ENCODE data around the gene AP2B1. TPM values are rescaled to one million over a fixed set of nuclear protein-coding genes. Genes with fewer than 3 reads are reported as not detected.

AP2B1 gene
- total RNA-seq, 6 donors from 2014 or later: 52.7 to 140 (median 101) TPM

- no peaks in the 10 kb centered on the region for H3K9me3 ChIP-seq
- peaks cover 0 to 6% (median 0%) of the 10 kb centered on the region in 4 donors for H3K36me3 ChIP-seq
- ATAC-seq (ENCODE audit: low FRiP score in 2 of 2) (no peak), DNase-seq (no peak)
- no peaks in the 10 kb centered on the region for H3K27me3 ChIP-seq
- H3K4me3 ChIP-seq: no peak overlapping the region
- no peak for TF ChIP-seq EP300 (IDR thresholded peaks at IDR 0.05)
- peaks cover 17 to 33% (median 25%) of the 10 kb centered on the region in 4 donors for H3K4me1 ChIP-seq
- no peak overlapping the region for H3K27ac ChIP-seq
- 66 to 73% methylated on average over 2 of the region's 2 CpGs for WGBS, 2 donors
Observed at GRCh38 chr17:35569405-35569804, 17.7 kb upstream of the AP2B1 start.

- DNase-seq (no peak), ATAC-seq (ENCODE audit: low FRiP score in 2 of 2) (no peak)
- Histone ChIP-seq H3K27ac (no peak overlapping the region), H3K9me3 (no peaks in the 10 kb centered on the region), H3K36me3 (peaks cover 0 to 20% (median 2%) of the 10 kb centered on the region in 4 donors), H3K4me1 (peaks cover 14 to 28% (median 21%) of the 10 kb centered on the region in 4 donors), H3K27me3 (no peaks in the 10 kb centered on the region), H3K4me3 (no peak overlapping the region)
- 90 to 93% methylated on average over 3 of the region's 3 CpGs for WGBS, 2 donors
- no peak for TF ChIP-seq EP300 (IDR thresholded peaks at IDR 0.05)
- no peak for TF ChIP-seq CTCF (IDR thresholded peaks at IDR 0.05)
- no peak for TF ChIP-seq POLR2AphosphoS5 (IDR thresholded peaks at IDR 0.05)
- TF ChIP-seq POLR2A (IDR thresholded peaks at IDR 0.05): no peak
Observed at GRCh38 chr17:35575759-35576158, 11.4 kb upstream of the AP2B1 start.

GRCh38 chr17:35577830-35578196, 9.3 kb upstream of the AP2B1 start:
- TF ChIP-seq POLR2AphosphoS5 (IDR thresholded peaks at IDR 0.05) (no peak), CTCF (IDR thresholded peaks at IDR 0.05) (no peak), EP300 (IDR thresholded peaks at IDR 0.05) (no peak), POLR2A (IDR thresholded peaks at IDR 0.05) (no peak)
- peaks cover 0 to 20% (median 2%) of the 10 kb centered on the region in 4 donors for H3K36me3 ChIP-seq
- H3K4me1 ChIP-seq: peaks cover 14 to 21% (median 18%) of the 10 kb centered on the region in 4 donors
- peak overlapping the region; percentile 56 to 75 (median 66) for H3K4me3 ChIP-seq
- ATAC-seq (ENCODE audit: low FRiP score in 2 of 2) (peak; percentile 28 to 48), DNase-seq (no peak)
- H3K27me3 ChIP-seq: no peaks in the 10 kb centered on the region
- peak overlapping the region; percentile 84 to 96 (median 87) for H3K27ac ChIP-seq
- 3 to 4% methylated on average over 8 of the region's 8 CpGs for WGBS, 2 donors
- H3K9me3 ChIP-seq: no peaks in the 10 kb centered on the region

- H3K4me1 ChIP-seq: peaks cover 14 to 21% (median 18%) of the 10 kb centered on the region in 4 donors
- peak within 1 kb of the TSS; percentile 56 to 75 (median 66) for H3K4me3 ChIP-seq
- TF ChIP-seq EP300 (IDR thresholded peaks at IDR 0.05): no peak
- TF ChIP-seq POLR2A (IDR thresholded peaks at IDR 0.05): peak in 3 of 4 donors; percentile 75 to 85 (median 76)
- no peak for TF ChIP-seq CTCF (IDR thresholded peaks at IDR 0.05)
- TF ChIP-seq POLR2AphosphoS5 (IDR thresholded peaks at IDR 0.05): peak; percentile 90
- H3K9me3 ChIP-seq: no peaks in the 10 kb centered on the region
- peak; percentile 85 to 94 for DNase-seq
- H3K27me3 ChIP-seq: no peaks in the 10 kb centered on the region
- ATAC-seq (ENCODE audit: low FRiP score in 2 of 2): peak; percentile 97 to 99
- peaks cover 0 to 20% (median 2%) of the 10 kb centered on the region in 4 donors for H3K36me3 ChIP-seq
- 0% methylated on average over 18 to 45 of the region's 45 CpGs for WGBS, 2 donors
- H3K27ac ChIP-seq: peak within 1 kb of the TSS; percentile 84 to 96 (median 87)
Observed at GRCh38 chr17:35578197-35578928, 8.8 kb upstream of the AP2B1 start, which contains the start of gene PEX12. PEX12 (minus strand) TSS chr17:35578571; CDS start chr17:35578021, 550 bp downstream.

GRCh38 chr17:35578929-35579432, 8.1 kb upstream of the AP2B1 start:
- TF ChIP-seq EP300 (IDR thresholded peaks at IDR 0.05) (no peak), POLR2A (IDR thresholded peaks at IDR 0.05) (no peak), POLR2AphosphoS5 (IDR thresholded peaks at IDR 0.05) (no peak), CTCF (IDR thresholded peaks at IDR 0.05) (no peak)
- WGBS, 2 donors: 1 to 5% methylated on average over 11 of the region's 11 CpGs
- Histone ChIP-seq H3K27ac (peak overlapping the region; percentile 84 to 96 (median 87)), H3K4me3 (peak overlapping the region; percentile 56 to 75 (median 66)), H3K4me1 (peaks cover 14 to 21% (median 18%) of the 10 kb centered on the region in 4 donors), H3K9me3 (no peaks in the 10 kb centered on the region), H3K36me3 (peaks cover 0 to 18% (median 2%) of the 10 kb centered on the region in 4 donors), H3K27me3 (no peaks in the 10 kb centered on the region)
- ATAC-seq (ENCODE audit: low FRiP score in 2 of 2): no peak
- no peak for DNase-seq
